ENCODE data around the gene CACNA2D2.

DNA sequence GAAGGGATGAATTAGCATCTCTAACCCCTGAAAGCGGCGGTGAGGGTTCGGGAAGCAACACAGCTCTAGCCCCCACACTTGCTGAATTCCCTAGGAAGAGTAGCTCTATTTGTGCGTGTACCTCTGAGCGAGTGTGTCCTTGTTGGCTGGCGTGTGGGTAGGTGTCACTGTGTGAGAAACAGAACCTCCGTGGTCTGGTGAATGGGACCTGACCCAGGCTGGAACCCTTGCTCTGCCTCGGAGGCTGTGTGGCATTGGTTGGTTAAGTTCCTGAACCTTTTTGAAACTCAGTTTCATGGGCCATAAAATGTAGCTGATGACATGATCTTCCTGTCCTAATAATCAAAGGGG, 143.7 kb downstream of the CACNA2D2 start:
- TF ChIP-seq EZH2 (IDR thresholded peaks at IDR 0.05; ENCODE audit: borderline replicate concordance) (no peak), CTCF (IDR thresholded peaks at IDR 0.05; ENCODE audit: poor library complexity) (no peak), EZH2phosphoT487 (IDR thresholded peaks at IDR 0.05; ENCODE audit: low read depth, severe bottlenecking, unreplicated experiment) (no peak)
